DND-41 (cell line): ENCODE data around the gene ALDOC.

Experiments
- ATAC-seq: fragments of 200-7000 bp; cut with Tn5 transposase; 3 replicates; pipeline ENCODE4 v1.9.1; 2021; ENCODE audit warnings: low read depth; ENCODE audit not compliant: insufficient read depth
- DNase-seq: peaks from one replicate; pipeline ENCODE4 v3.0.0-alpha.2; 2020
- H2AFZ ChIP-seq: 2 replicates; pipeline ENCODE4 v1.6.0; 2012; ENCODE audit warnings: low read depth, low read length
- H3K27ac ChIP-seq: 2 replicates; pipeline ENCODE4 v1.5.1; 2012; ENCODE audit warnings: low read length, inconsistent platforms
- H3K27me3 ChIP-seq: fragments of 200-600 bp; sonication (generic); 2 replicates; pipeline ENCODE4 v1.6.0; 2012; ENCODE audit warnings: low read length, mild to moderate bottlenecking, inconsistent platforms; ENCODE audit not compliant: insufficient read depth, poor library complexity
- H3K36me3 ChIP-seq: 2 replicates; pipeline ENCODE4 v1.5.1; 2012; ENCODE audit warnings: low read length, inconsistent platforms; ENCODE audit not compliant: insufficient read depth
- H3K4me1 ChIP-seq: 2 replicates; pipeline ENCODE4 v1.5.1; 2012; ENCODE audit warnings: mild to moderate bottlenecking, low read length; ENCODE audit not compliant: insufficient read depth
- H3K4me2 ChIP-seq: 2 replicates; pipeline ENCODE4 v1.6.0; 2012; ENCODE audit warnings: mild to moderate bottlenecking, moderate library complexity, low read length, inconsistent platforms; ENCODE audit not compliant: insufficient read depth
- H3K4me3 ChIP-seq, 2 experiments: fragments of 200-600 bp in 1 of 2; shearing (Covaris generic) in 1 of 2; 2 replicates each; pipeline ENCODE4 v1.5.1; 2012 to 2016; ENCODE audit warnings: inconsistent platforms in 2 of 2, low read length in 2 of 2, mild to moderate bottlenecking in 2 of 2, low read depth in 1 of 2, moderate library complexity in 1 of 2
- H3K79me2 ChIP-seq: 2 replicates; pipeline ENCODE4 v1.6.0; 2012; ENCODE audit warnings: low read length, inconsistent platforms; ENCODE audit not compliant: insufficient read depth
- H3K9ac ChIP-seq: 2 replicates; pipeline ENCODE4 v1.6.0; 2012; ENCODE audit warnings: low read depth, mild to moderate bottlenecking, inconsistent platforms, low read length, moderate library complexity
- H3K9me3 ChIP-seq: 2 replicates; pipeline ENCODE4 v1.5.1; 2012; ENCODE audit warnings: low read length, moderate library complexity, mild to moderate bottlenecking, inconsistent platforms; ENCODE audit not compliant: insufficient read depth, severe bottlenecking
- H4K20me1 ChIP-seq: 2 replicates; pipeline ENCODE4 v1.6.0; 2012; ENCODE audit warnings: low read length; ENCODE audit not compliant: insufficient read depth
- CTCF ChIP-seq: IDR thresholded peaks from 2 replicates; pipeline ENCODE4 v1.5.1; 2012; ENCODE audit warnings: borderline replicate concordance, low read length, moderate library complexity, mild to moderate bottlenecking; ENCODE audit not compliant: poor library complexity, severe bottlenecking; ENCODE audit errors: extremely low read depth
- EZH2 ChIP-seq: IDR thresholded peaks from 3 replicates; pipeline ENCODE4 v1.6.1; 2012; ENCODE audit warnings: borderline replicate concordance, low read depth, mild to moderate bottlenecking, moderate library complexity, low read length, inconsistent platforms; ENCODE audit not compliant: severe bottlenecking

Gene ALDOC

GRCh38 chr17:28592260-28592659 is 15.6 kb upstream of the ALDOC start:
- peaks cover 70% of the 10 kb centered on the region for H3K36me3 ChIP-seq
- ATAC-seq (no peak), DNase-seq (no peak)
- peaks cover 11% of the 10 kb centered on the region for H3K4me1 ChIP-seq
- no peaks in the 10 kb centered on the region for H3K9me3 ChIP-seq
- no peak overlapping the region for H3K9ac ChIP-seq
- no peak overlapping the region for H3K4me2 ChIP-seq
- no peaks in the 10 kb centered on the region; the same call in 1 of the 2 replicates for H4K20me1 ChIP-seq
- no peaks in the 10 kb centered on the region for H3K27me3 ChIP-seq
- H3K27ac ChIP-seq, result no peak overlapping the region
- H3K4me3 ChIP-seq, result no peak overlapping the region
- no peak for TF ChIP-seq CTCF
- H3K79me2 ChIP-seq, result peaks cover 51% of the 10 kb centered on the region
- H2AFZ ChIP-seq, result no peak overlapping the region

- Histone ChIP-seq H3K36me3 (peaks cover 86% of the 10 kb centered on the region), H3K4me1 (no peaks in the 10 kb centered on the region), H3K4me2 (no peak overlapping the region), H3K79me2 (peaks cover 5% of the 10 kb centered on the region), H3K27me3 (no peaks in the 10 kb centered on the region), H3K9me3 (no peaks in the 10 kb centered on the region), H2AFZ (no peak overlapping the region), H3K9ac (no peak overlapping the region), H3K27ac (no peak overlapping the region), H4K20me1 (peaks cover 4% of the 10 kb centered on the region; the same call in 1 of the 2 replicates), H3K4me3 (no peak overlapping the region)
- DNase-seq, result no peak
- no peak for ATAC-seq
- TF ChIP-seq EZH2, result no peak
These were observed 9.2 kb upstream of the ALDOC start for GRCh38 chr17:28585851-28586250.

- Histone ChIP-seq H2AFZ (no peak overlapping the region), H4K20me1 (peaks cover 4% of the 10 kb centered on the region; the same call in 1 of the 2 replicates), H3K4me3 (no peak overlapping the region), H3K79me2 (peaks cover 2% of the 10 kb centered on the region; the same call in 1 of the 2 replicates), H3K9me3 (no peaks in the 10 kb centered on the region), H3K4me1 (no peaks in the 10 kb centered on the region), H3K27ac (no peak overlapping the region), H3K27me3 (no peaks in the 10 kb centered on the region), H3K4me2 (no peak overlapping the region), H3K36me3 (peaks cover 90% of the 10 kb centered on the region), H3K9ac (no peak overlapping the region)
- ATAC-seq, result no peak
- TF ChIP-seq CTCF (no peak), EZH2 (no peak)
- DNase-seq, result no peak
These were observed 7.7 kb upstream of the ALDOC start for GRCh38 chr17:28584434-28584833.

- no peak for DNase-seq
These were observed 5.8 kb upstream of the ALDOC start for GRCh38 chr17:28582513-28582912.

More at GRCh38 chr17:28582513-28582912, 5.8 kb upstream of the ALDOC start:
- no peak for ATAC-seq
- Histone ChIP-seq H3K27ac (no peak overlapping the region), H2AFZ (no peak overlapping the region), H3K36me3 (peaks cover 95% of the 10 kb centered on the region), H3K4me3 (no peak overlapping the region), H3K4me1 (no peaks in the 10 kb centered on the region), H3K27me3 (no peaks in the 10 kb centered on the region), H4K20me1 (peaks cover 4% of the 10 kb centered on the region; the same call in 1 of the 2 replicates), H3K9ac (no peak overlapping the region), H3K9me3 (no peaks in the 10 kb centered on the region), H3K4me2 (no peak overlapping the region), H3K79me2 (no peaks in the 10 kb centered on the region)
- TF ChIP-seq CTCF (no peak), EZH2 (no peak)
